ENCODE measurements around the gene NSMF. TPM values are rescaled to one million over a fixed set of nuclear protein-coding genes. Genes with fewer than 3 reads are reported as not detected.

Gene NSMF
- total and polyA plus RNA-seq, 2 experiments from 2014 or later = 20.3 to 103 TPM

- TF ChIP-seq ZNF462 (CRISPR knock-in tag; IDR thresholded peaks at IDR 0.05) = no peak
- TF ChIP-seq CTCF (conservative IDR thresholded peaks at IDR 0.05; ENCODE audit: low read depth in 2 of 2) = peak in 1 of 2 experiments; percentile 40; a peak in 2 of 4 replicates
- no peak for TF ChIP-seq REST (IDR thresholded peaks at IDR 0.05; ENCODE audit: unreplicated experiment)
- no peak for TF ChIP-seq EZH2 (IDR thresholded peaks at IDR 0.05; ENCODE audit: low read depth, unreplicated experiment)
Measured at GRCh38 chr9:137464291-137464999, 5.3 kb upstream of the NSMF start (continued).
